Neural progenitor cell (in vitro differentiated cells): ENCODE measurements around the gene MATN1.
"Not testable (repeated sequence)": the region's sequence is repeated elsewhere in the genome, so short reads cannot be mapped to it uniquely, and the experiment has no call there.

Experiments used
- EZH2phosphoT487 ChIP-seq: fragments of 200-600 bp; sonication (generic); IDR thresholded peaks from 2 replicates; pipeline ENCODE4 v1.6.1; 2017; ENCODE audit warnings: antibody characterized with exemption
- TF ChIP-seq, protein P1 (sequence below): fragments of 200-600 bp; sonication (generic); IDR thresholded peaks from 2 replicates; pipeline ENCODE4 v1.5.1; 2017; ENCODE audit warnings: antibody characterized with exemption, mild to moderate bottlenecking

DNA sequence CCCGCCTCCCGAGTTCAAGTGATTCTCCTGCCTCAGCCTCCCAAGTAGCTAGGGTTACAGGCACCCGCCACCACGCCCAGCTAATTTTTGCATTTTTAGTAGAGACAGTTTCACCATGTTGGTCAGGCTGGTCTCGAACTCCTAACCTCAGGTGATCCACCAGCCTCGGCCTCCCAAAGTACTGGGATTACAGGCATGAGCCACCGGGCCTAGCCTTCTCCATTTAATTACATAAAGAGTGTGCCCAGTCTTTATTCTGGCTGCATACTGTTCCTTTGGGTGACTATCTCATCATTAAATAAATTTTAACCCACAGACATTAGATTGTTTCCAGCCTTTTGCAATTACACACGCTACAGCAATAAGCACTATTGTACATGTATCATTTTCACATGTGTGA, 43.6 kb upstream of the MATN1 start:
- TF ChIP-seq, protein P1, sequence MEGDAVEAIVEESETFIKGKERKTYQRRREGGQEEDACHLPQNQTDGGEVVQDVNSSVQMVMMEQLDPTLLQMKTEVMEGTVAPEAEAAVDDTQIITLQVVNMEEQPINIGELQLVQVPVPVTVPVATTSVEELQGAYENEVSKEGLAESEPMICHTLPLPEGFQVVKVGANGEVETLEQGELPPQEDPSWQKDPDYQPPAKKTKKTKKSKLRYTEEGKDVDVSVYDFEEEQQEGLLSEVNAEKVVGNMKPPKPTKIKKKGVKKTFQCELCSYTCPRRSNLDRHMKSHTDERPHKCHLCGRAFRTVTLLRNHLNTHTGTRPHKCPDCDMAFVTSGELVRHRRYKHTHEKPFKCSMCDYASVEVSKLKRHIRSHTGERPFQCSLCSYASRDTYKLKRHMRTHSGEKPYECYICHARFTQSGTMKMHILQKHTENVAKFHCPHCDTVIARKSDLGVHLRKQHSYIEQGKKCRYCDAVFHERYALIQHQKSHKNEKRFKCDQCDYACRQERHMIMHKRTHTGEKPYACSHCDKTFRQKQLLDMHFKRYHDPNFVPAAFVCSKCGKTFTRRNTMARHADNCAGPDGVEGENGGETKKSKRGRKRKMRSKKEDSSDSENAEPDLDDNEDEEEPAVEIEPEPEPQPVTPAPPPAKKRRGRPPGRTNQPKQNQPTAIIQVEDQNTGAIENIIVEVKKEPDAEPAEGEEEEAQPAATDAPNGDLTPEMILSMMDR = not testable (repeated sequence)
- TF ChIP-seq EZH2phosphoT487 = not testable (repeated sequence)
